H1 (cell line): ENCODE measurements around the gene EXOC6. TPM values are rescaled to one million over a fixed set of nuclear protein-coding genes. Genes with fewer than 3 reads are reported as not detected.
A peak's percentile ranks its signal among the peaks of the same experiment; 100 is the strongest.

ENCODE experiments used
- CTCF ChIA-PET: fragments of 300-600 bp; sonication (Branson Sonifier 250); formaldehyde crosslinking; loops from one replicate; lab custom pipeline; 2021; ENCODE audit not compliant: partially characterized antibody; lab: Charles Lee
- POLR2A ChIA-PET: fragments of 300-600 bp; sonication (Branson Sonifier 250); formaldehyde crosslinking; loops from one replicate; lab custom pipeline; 2021; ENCODE audit warnings: inconsistent platforms; ENCODE audit not compliant: partially characterized antibody; lab: Charles Lee
- DNase-seq, 2 experiments: peaks; one replicate each; pipeline versions ENCODE4 v3.0.0 to v3.0.0-alpha.2; 2010 to 2022; ENCODE audit warnings: low spot score in 2 of 2, low read depth in 1 of 2, mixed read lengths in 1 of 2
- FAIRE-seq: peaks from 2 replicates; lab custom pipeline; 2011; peaks lifted over from hg19 to GRCh38; lab: Jason Lieb, UNC
- H2AFZ ChIP-seq: 2 replicates; pipeline ENCODE4 v1.8.1; 2012; ENCODE audit warnings: low read length, inconsistent platforms
- H2AK5ac ChIP-seq: 2 replicates; pipeline ENCODE4 v1.6.1; 2013; ENCODE audit warnings: low read depth, low read length
- H2BK120ac ChIP-seq: replicated peaks from 2 replicates; pipeline ENCODE3; 2013; ENCODE audit warnings: low read depth, low read length, inconsistent platforms
- H2BK12ac ChIP-seq: 2 replicates; pipeline ENCODE4 v1.6.1; 2013; ENCODE audit warnings: low read depth, low read length
- H2BK15ac ChIP-seq: 2 replicates; pipeline ENCODE4 v1.6.1; 2013; ENCODE audit warnings: low read length
- H2BK20ac ChIP-seq: 2 replicates; pipeline ENCODE4 v1.6.1; 2013; ENCODE audit warnings: low read length
- H2BK5ac ChIP-seq: 2 replicates; pipeline ENCODE4 v1.6.1; 2013; ENCODE audit warnings: low read depth, low read length
- H3K14ac ChIP-seq: 2 replicates; pipeline ENCODE4 v1.6.1; 2013; ENCODE audit warnings: inconsistent platforms; ENCODE audit not compliant: insufficient read length
- H3K18ac ChIP-seq: 2 replicates; pipeline ENCODE4 v1.6.1; 2013; ENCODE audit warnings: low read length; ENCODE audit errors: extremely low read depth
- H3K23ac ChIP-seq: 2 replicates; pipeline ENCODE4 v1.6.1; 2013; ENCODE audit warnings: inconsistent platforms; ENCODE audit not compliant: insufficient read length
- H3K23me2 ChIP-seq: 2 replicates; pipeline ENCODE4 v1.6.1; 2013; ENCODE audit warnings: low read depth, low read length
- H3K27ac ChIP-seq: 2 replicates; pipeline ENCODE4 v1.6.1; 2011; ENCODE audit warnings: low read depth, low read length, inconsistent platforms
- H3K27me3 ChIP-seq, 4 experiments: replicated peaks in 1 of 4; 1 replicate in 1 of 4; 2 replicates in 3 of 4; pipeline versions ENCODE4 v1.6.1 to v1.8.1; 2011 to 2013; ENCODE audit warnings: low read length in 3 of 4, mild to moderate bottlenecking in 3 of 4, inconsistent platforms in 2 of 4, mixed read lengths in 2 of 4, moderate library complexity in 1 of 4; ENCODE audit not compliant: control insufficient read depth in 3 of 4, insufficient read depth in 3 of 4; ENCODE audit errors: extremely low read depth in 1 of 4
- H3K36me3 ChIP-seq, 4 experiments: 2 replicates each; pipeline versions ENCODE4 v1.6.1 to v1.8.1; 2011 to 2013; ENCODE audit warnings: mild to moderate bottlenecking in 4 of 4, low read length in 3 of 4, moderate library complexity in 2 of 4, control low read depth in 1 of 4, inconsistent platforms in 1 of 4; ENCODE audit not compliant: insufficient read depth in 4 of 4, control insufficient read depth in 2 of 4
- H3K4ac ChIP-seq: replicated peaks from 2 replicates; pipeline ENCODE3; 2013; ENCODE audit warnings: low read length, low read depth, mixed read lengths, inconsistent platforms; ENCODE audit not compliant: insufficient read length
- H3K4me1 ChIP-seq, 4 experiments: replicated peaks in 1 of 4; 1 replicate in 1 of 4; 2 replicates in 3 of 4; pipeline versions ENCODE4 v1.6.1 to v1.8.1; 2011 to 2013; ENCODE audit warnings: low read length in 3 of 4, inconsistent platforms in 2 of 4, mixed read lengths in 1 of 4; ENCODE audit not compliant: insufficient read depth in 4 of 4, control insufficient read depth in 3 of 4
- H3K4me2 ChIP-seq, 2 experiments: 2 replicates each; pipeline versions ENCODE4 v1.6.1 to v1.8.1; 2011 to 2013; ENCODE audit warnings: low read depth in 2 of 2, low read length in 2 of 2, control low read depth in 1 of 2, inconsistent platforms in 1 of 2, mild to moderate bottlenecking in 1 of 2; ENCODE audit not compliant: insufficient read depth in 1 of 2
- H3K4me3 ChIP-seq, 4 experiments: fragments of 200-600, 300-600 bp in 1 of 4; sonication (generic), shearing (Covaris generic), sonication (Bioruptor Twin) in 1 of 4; 2 replicates each; pipeline versions ENCODE4 v1.5.1 to v1.8.1; 2011 to 2016; ENCODE audit warnings: low read length in 4 of 4, low read depth in 3 of 4, control low read depth in 2 of 4, inconsistent platforms in 2 of 4, mild to moderate bottlenecking in 2 of 4, mixed read lengths in 1 of 4, moderate library complexity in 1 of 4; ENCODE audit not compliant: insufficient read depth in 2 of 4; ENCODE audit errors: extremely low read depth in 1 of 4
- H3K56ac ChIP-seq: replicated peaks from 2 replicates; pipeline ENCODE3; 2013; ENCODE audit warnings: low read depth, mild to moderate bottlenecking, mixed read lengths, low read length, inconsistent platforms; ENCODE audit not compliant: insufficient read length
- H3K79me1 ChIP-seq: 2 replicates; pipeline ENCODE4 v1.6.1; 2013; ENCODE audit warnings: low read depth, low read length, control low read depth
- H3K79me2 ChIP-seq, 2 experiments: 2 replicates each; pipeline versions ENCODE4 v1.6.1 to v1.8.1; 2012 to 2013; ENCODE audit warnings: low read length in 2 of 2, mild to moderate bottlenecking in 2 of 2, inconsistent platforms in 1 of 2; ENCODE audit not compliant: insufficient read depth in 2 of 2, control insufficient read depth in 1 of 2
- H3K9ac ChIP-seq, 4 experiments: replicated peaks in 1 of 4; 1 replicate in 1 of 4; 2 replicates in 3 of 4; pipeline versions ENCODE4 v1.6.1 to v1.8.1; 2011 to 2013; ENCODE audit warnings: low read depth in 3 of 4, low read length in 3 of 4, control low read depth in 2 of 4, mild to moderate bottlenecking in 2 of 4, moderate library complexity in 2 of 4, inconsistent platforms in 1 of 4; ENCODE audit errors: extremely low read depth in 1 of 4
- H3K9me3 ChIP-seq, 2 experiments: 2 replicates each; pipeline versions ENCODE4 v1.6.1 to v1.8.1; 2012 to 2013; ENCODE audit warnings: mild to moderate bottlenecking in 2 of 2, moderate library complexity in 2 of 2, control low read depth in 1 of 2, inconsistent platforms in 1 of 2, low read depth in 1 of 2, low read length in 1 of 2, mixed read lengths in 1 of 2; ENCODE audit not compliant: insufficient read depth in 2 of 2
- H4K20me1 ChIP-seq, 2 experiments: replicated peaks in 1 of 2; 2 replicates each; pipeline versions ENCODE3 to v1.8.1; 2011 to 2013; ENCODE audit warnings: inconsistent platforms in 2 of 2, low read length in 2 of 2, mild to moderate bottlenecking in 1 of 2; ENCODE audit not compliant: insufficient read depth in 2 of 2, control insufficient read depth in 1 of 2
- H4K5ac ChIP-seq: 2 replicates; pipeline ENCODE4 v1.6.1; 2013; ENCODE audit warnings: low read length, low read depth, mixed read lengths, inconsistent platforms; ENCODE audit not compliant: insufficient read length
- H4K8ac ChIP-seq: 2 replicates; pipeline ENCODE4 v1.8.0; 2013; ENCODE audit warnings: mild to moderate bottlenecking, moderate library complexity, low read length, inconsistent platforms; ENCODE audit not compliant: insufficient read depth; ENCODE audit errors: extremely low read depth
- H4K91ac ChIP-seq: replicated peaks from 2 replicates; pipeline ENCODE3; 2013; ENCODE audit warnings: low read length, mixed read lengths, inconsistent platforms; ENCODE audit not compliant: insufficient read length
- HDAC6 ChIP-seq: IDR thresholded peaks from one replicate; pipeline ENCODE4 v1.7.1; 2012; ENCODE audit warnings: low read depth, mild to moderate bottlenecking, inconsistent platforms, low read length, moderate library complexity
- NRF1 ChIP-seq: IDR thresholded peaks from 2 replicates; pipeline ENCODE4 v1.6.1; 2011; ENCODE audit warnings: mild to moderate bottlenecking, low read depth, low read length, improper control_type of control experiment
- WGBS, 2 experiments: shearing (Covaris generic) in 1 of 2; methylation state at CpG; one replicate each; pipeline versions ENCODE4 v1.1.6 to v1.1.7; 2013 to 2015; ENCODE audit warnings: low lambda C conversion rate in 2 of 2, mixed read lengths in 2 of 2, inconsistent platforms in 1 of 2, low coverage in 1 of 2, missing lambda C conversion rate in 1 of 2; ENCODE audit not compliant: insufficient replicate concordance in 2 of 2, insufficient coverage in 1 of 2, insufficient read length in 1 of 2; ENCODE audit errors: extremely low coverage in 1 of 2, missing lambda C conversion rate in 1 of 2; 5-methylcytosine and 5-hydroxymethylcytosine counted together
- polyA plus RNA-seq, 7 experiments: library from polyadenylated mRNA; depleted of rRNA in 3 of 7; stranded (reverse) in 5 of 7; unstranded in 2 of 7; fragments of >200 nt in 5 of 7; fragments of 200-250 nt in 2 of 7; gene quantifications; 1 replicate in 5 of 7; 2 replicates in 1 of 7; 4 replicates in 1 of 7; pipeline versions ENCODE4 v1.2.1 to v1.2.3, GENCODE V29; 2011 to 2013; ENCODE audit warnings: missing spikeins in 2 of 7, mixed read lengths in 2 of 7
- total RNA-seq: library from RNA; stranded (reverse); fragmentation: NEBNext Ultra II Directional; extraction: Animal tissue kit (Norgen Biotek cat#: 25700); gene quantifications from 2 replicates; pipeline ENCODE4 v1.2.1, GENCODE V29; 2021

EXOC6 gene
- total and polyA plus RNA-seq, 2 of the 8 experiments (the other 6 are each of a cell fraction or from before 2014, with no cell fraction given), result 1.7 to 4.5 TPM

GRCh38 chr10:93076871-93077270 lies 228.6 kb downstream of the EXOC6 start:
- Histone ChIP-seq H4K91ac (no peak overlapping the region), H3K4ac (no peak overlapping the region), H2BK12ac (no peak overlapping the region), H3K23me2 (peaks cover 16% of the 10 kb centered on the region), H4K8ac (no peak overlapping the region), H4K5ac (no peak overlapping the region), H3K23ac (no peak overlapping the region), H3K4me2 (peak overlapping the region in 1 of 2 experiments; percentile 95; a peak in 2 of 4 replicates), H2BK20ac (no peak overlapping the region), H2AK5ac (no peak overlapping the region), H3K27me3 (peaks cover 41 to 53% (median 51%) of the 10 kb centered on the region in 4 experiments), H2BK5ac (no peak overlapping the region), H3K36me3 (peaks cover 0 to 38% (median 1%) of the 10 kb centered on the region in 4 experiments; a peak in 4 of 8 replicates), H3K9ac (no peak overlapping the region), H3K27ac (no peak overlapping the region), H3K79me2 (no peaks in the 10 kb centered on the region; a peak in 1 of 4 replicates), H3K56ac (no peak overlapping the region), H2AFZ (no peak overlapping the region), H3K14ac (no peak overlapping the region), H2BK15ac (no peak overlapping the region), H2BK120ac (no peak overlapping the region), H3K79me1 (no peaks in the 10 kb centered on the region), H3K18ac (no peak overlapping the region), H3K9me3 (no peaks in the 10 kb centered on the region), H3K4me1 (peaks cover 4 to 33% (median 25%) of the 10 kb centered on the region in 4 experiments), H3K4me3 (peak overlapping the region in 2 of 4 experiments; percentile 66 to 83; a peak in 4 of 8 replicates), H4K20me1 (no peaks in the 10 kb centered on the region)
- no peak for DNase-seq
- no peak for FAIRE-seq
- CTCF ChIA-PET, result interaction anchor here (0.7 to 18.5 kb wide), 18 partner anchors 8 to 438 kb away, joined by 3 to 363 read pairs (median 4); partner anchors contain the start of gene CYP26C1
- POLR2A ChIA-PET, result interaction anchor here (5.3 kb wide), 1 partner anchor 13 kb away, joined by 26 read pairs; no protein-coding TSS in a partner anchor
- WGBS, 2 experiments, result 68% methylated on average over 2 of the region's 2 CpGs; no CpG with 5 or more reads in 1 of the 2 experiments
- TF ChIP-seq HDAC6 (no peak), NRF1 (no peak)
